Middle frontal gyrus (tissue), 1 donor: ENCODE measurements around the gene RUNX2.

ENCODE experiments used
- DNase-seq: peaks from one replicate; pipeline ENCODE4 v3.0.0-alpha.2; 2015; ENCODE audit warnings: low spot score; ENCODE audit errors: extremely low spot score

RUNX2 gene

DNA sequence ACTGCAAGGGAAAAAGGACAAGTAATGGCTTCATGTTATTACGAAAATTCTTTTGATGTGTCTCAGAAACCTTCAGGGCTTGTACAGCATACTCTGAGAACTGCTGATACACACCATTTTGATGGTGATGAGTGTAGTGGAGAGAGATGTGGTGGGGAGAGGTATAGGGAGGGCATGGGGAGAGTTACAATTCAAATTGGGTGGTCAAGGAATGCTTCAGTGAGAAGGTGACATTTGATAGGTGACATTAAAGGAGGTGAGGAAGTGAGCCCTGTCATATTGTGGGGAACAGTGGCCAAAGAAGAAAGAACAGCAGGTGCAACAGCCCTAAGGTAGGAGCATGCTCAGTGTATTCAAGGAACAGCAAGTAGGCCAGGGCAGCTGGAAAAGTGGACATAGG is 368.6 kb downstream of the RUNX2 start:
- DNase-seq, result no peak

DNA sequence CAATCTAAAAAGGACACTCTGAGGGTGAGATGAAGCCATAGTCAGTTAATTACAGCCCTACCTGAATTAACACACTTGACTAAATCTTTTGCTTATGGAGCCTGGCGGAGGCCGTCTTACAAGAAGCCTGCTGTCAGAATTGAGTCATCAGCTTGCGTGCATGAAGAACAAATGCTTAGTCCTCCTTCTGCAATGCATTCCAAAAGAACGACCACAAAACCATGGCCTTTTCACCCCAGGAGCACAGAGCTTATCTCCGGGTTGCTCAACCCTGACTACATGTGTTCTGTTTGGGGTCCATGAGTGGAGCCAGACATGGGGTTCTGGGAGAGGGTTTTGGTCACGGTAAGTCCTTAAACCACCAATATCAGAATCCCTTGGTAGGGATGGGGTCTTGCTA is 369.5 kb downstream of the RUNX2 start:
- DNase-seq, result no peak

DNA sequence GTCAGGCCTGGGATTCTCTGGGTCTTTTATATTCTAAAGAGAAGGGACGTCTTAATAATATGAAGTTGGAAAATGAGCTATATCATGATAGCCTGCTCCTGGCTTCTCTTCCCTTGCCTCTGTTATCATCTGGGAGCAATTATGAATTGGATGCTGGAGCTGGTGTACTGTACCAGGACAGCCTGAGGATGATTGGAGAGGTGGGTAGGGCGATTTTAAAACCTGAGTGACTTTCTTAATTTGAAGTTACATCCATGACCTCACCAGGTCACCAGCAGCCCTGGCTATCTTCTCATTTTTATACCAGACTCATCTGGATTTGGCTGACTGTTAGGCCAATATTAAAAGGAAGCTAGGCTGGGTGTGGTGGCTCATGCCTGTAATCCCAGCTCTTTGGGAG is 369.9 kb downstream of the RUNX2 start:
- no peak for DNase-seq

- DNase-seq, result no peak
Measured at GRCh38 chr6:45699663-45700062, 371.5 kb downstream of the RUNX2 start.

DNA sequence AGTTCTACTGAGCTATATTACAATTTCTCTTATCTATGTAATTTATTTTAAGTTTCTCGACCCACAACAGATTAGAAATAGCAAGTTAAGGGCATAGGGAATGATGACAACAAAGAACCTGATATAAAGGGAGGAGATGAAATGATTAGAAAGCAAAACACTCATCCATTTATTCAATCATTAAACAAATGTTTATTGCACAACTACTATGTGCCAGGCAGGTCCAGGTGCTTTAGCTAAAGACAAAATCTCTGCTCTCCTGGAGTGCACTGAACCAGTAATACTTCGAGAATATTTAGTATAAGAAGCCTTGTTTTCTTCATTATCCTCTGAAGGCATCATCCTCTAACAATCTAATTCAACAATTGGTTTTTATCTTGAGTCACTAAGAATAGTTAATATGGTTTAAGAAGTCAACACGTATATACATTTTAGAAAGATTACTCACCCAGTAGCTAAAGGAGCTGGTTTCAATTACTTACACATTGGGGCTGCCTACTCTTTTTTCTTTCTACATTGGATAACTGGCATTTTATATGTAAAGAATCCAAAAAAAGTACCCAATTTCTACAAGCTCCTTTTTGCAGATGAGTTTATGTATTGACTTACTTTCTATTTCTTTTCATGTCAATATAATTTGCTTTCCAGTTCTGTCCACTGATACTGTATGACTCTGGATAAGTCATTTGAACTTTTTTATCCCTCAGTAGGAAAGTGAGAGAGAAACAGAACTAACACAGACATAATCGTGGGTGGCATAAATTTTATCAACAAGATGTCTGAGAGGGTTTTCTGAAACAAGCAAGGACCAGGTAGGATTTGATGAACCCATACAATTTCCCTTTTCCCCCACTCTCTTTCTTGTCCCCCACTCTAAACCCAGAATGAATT is 375.0 kb downstream of the RUNX2 start:
- DNase-seq, result no peak

GRCh38 chr6:45704056-45704800 is 376.1 kb downstream of the RUNX2 start:
- no peak for DNase-seq

- no peak for DNase-seq
Measured at GRCh38 chr6:45705137-45705855, 377.2 kb downstream of the RUNX2 start.

GRCh38 chr6:45706319-45706718 is 378.2 kb downstream of the RUNX2 start:
- DNase-seq, result no peak

DNA sequence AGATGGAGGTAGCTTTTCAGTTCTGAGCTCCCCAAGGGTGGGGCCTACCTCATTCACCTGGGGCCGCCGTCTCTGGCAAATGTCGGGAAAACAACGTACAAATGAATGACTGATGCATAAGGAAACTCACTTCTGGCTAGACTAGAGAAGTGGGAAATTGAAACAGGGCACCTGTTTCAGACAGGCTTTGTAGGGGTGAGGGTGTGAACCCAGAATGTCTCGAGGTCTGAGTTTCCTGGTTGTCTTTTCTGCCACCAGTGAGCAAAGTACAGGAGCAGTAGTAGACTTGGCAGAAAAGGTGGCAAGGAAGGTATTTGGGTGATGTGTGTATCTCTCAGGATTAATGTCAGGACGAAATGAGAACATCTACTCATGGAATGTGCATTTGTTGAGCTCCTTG is 379.0 kb downstream of the RUNX2 start:
- no peak for DNase-seq

DNA sequence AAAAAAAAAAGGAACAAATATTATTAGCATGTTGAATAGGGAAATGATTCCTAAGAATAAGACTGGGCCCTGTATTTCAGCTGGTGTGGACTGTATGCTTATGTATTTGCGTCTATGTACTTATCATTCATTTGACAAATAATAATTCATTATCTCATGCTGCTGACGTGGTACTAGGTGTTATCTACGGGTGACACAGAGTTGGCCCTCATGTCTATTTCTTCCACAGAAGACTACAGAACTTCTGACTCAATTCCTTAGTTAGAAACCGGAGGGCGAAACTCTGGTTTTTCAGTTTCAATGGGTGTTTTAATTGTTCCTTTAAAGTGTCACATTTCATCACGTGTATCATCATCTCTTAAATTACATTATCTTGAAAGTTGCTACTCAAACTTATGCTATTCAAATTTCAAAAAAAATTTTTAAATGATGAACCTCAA is 381.7 kb downstream of the RUNX2 start:
- DNase-seq, result no peak

- DNase-seq, result no peak
Measured at GRCh38 chr6:45710304-45710821, 382.2 kb downstream of the RUNX2 start.

GRCh38 chr6:45712076-45712475 is 383.9 kb downstream of the RUNX2 start:
- DNase-seq, result no peak

DNA sequence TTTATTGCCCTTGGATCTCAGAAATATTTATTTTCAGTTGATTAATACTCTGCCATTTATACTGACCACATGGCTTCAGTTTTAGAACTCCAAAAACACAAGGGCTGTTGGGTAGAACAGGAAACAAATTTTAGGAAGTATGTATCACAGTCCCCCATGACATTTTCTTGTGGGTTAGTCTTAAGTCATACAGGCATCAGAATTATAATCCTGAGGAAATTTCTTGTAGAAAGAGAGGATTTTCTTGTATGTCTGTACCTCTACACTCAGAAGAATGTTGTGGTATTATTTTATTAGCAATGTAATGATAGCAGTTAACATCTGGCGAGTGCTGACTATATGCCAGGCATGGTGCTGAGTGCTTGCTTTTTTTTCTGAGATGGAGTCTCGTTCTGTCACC is 384.7 kb downstream of the RUNX2 start:
- DNase-seq, result no peak
